ENCODE data around the gene ZNF462. TPM values are rescaled to one million over a fixed set of nuclear protein-coding genes. Genes with fewer than 3 reads are reported as not detected.

Gene ZNF462
- total RNA-seq, 2 experiments from 2014 or later, result 1.1 to 1.3 TPM

DNA sequence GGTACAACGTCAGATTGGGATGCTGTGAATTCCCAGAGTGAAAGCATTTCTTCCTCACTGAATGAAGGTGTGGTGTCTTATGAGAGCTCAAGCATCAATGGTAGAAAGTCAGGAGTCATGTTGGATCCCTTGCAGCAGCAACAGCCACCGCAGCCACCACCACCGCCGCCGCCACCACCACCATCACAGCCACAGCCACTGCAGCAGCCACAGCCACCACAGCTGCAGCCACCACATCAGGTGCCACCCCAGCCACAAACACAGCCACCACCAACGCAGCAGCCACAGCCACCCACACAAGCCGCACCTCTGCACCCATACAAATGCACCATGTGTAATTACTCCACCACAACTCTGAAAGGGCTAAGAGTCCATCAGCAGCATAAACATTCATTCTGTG lies 62.4 kb downstream of the ZNF462 start:
- no peak overlapping the region for H3K27ac Mint-ChIP-seq
- no peak overlapping the region for H3K4me3 Mint-ChIP-seq
- Histone ChIP-seq H3K4me1 (ENCODE audit: insufficient read depth, low read length) (no peaks in the 10 kb centered on the region), H3K27ac (ENCODE audit: low read depth in 1 of 2, low read length in 2 of 2) (no peak overlapping the region), H3K27me3 (ENCODE audit: control insufficient read depth in 1 of 2, insufficient read depth in 2 of 2, low read length in 2 of 2) (no peaks in the 10 kb centered on the region), H3K36me3 (ENCODE audit: insufficient read depth, low read length) (no peaks in the 10 kb centered on the region), H3K4me3 (ENCODE audit: low read length) (no peak overlapping the region), H3K9me3 (ENCODE audit: control insufficient read depth in 1 of 2, insufficient read depth in 1 of 2, low read length in 2 of 2) (peaks cover 0 to 34% of the 10 kb centered on the region in 2 experiments)
- no peak for ATAC-seq (ENCODE audit: poor library complexity)
- H3K9me3 Mint-ChIP-seq, result peaks cover 10% of the 10 kb centered on the region
- ChIA-PET POLR2A (no interaction called here), CTCF (no interaction called here)
- intact Hi-C loops (cut with DNase I, micrococcal nuclease), result no loop called here
- H3K27me3 Mint-ChIP-seq, result no peaks in the 10 kb centered on the region
- DNase-seq, result no peak
- H3K4me1 Mint-ChIP-seq (ENCODE audit: low read depth), result peaks cover 13% of the 10 kb centered on the region
- H3K36me3 Mint-ChIP-seq (ENCODE audit: low read depth), result no peaks in the 10 kb centered on the region
- TF ChIP-seq CTCF (IDR thresholded peaks at IDR 0.05), result no peak

GRCh38 chr9:106927916-106928315 lies 65.0 kb downstream of the ZNF462 start:
- Mint-ChIP-seq H3K27ac (no peak overlapping the region), H3K9me3 (peaks cover 10% of the 10 kb centered on the region), H3K27me3 (no peaks in the 10 kb centered on the region), H3K4me3 (no peak overlapping the region), H3K4me1 (ENCODE audit: low read depth) (no peaks in the 10 kb centered on the region), H3K36me3 (ENCODE audit: low read depth) (no peaks in the 10 kb centered on the region)
- peaks cover 0 to 38% of the 10 kb centered on the region in 2 experiments for H3K9me3 ChIP-seq (ENCODE audit: control insufficient read depth in 1 of 2, insufficient read depth in 1 of 2, low read length in 2 of 2)
- TF ChIP-seq CTCF (IDR thresholded peaks at IDR 0.05), result no peak
- H3K27ac ChIP-seq (ENCODE audit: low read depth in 1 of 2, low read length in 2 of 2), result no peak overlapping the region
- DNase-seq (no peak), ATAC-seq (ENCODE audit: poor library complexity) (no peak)
- H3K36me3 ChIP-seq (ENCODE audit: insufficient read depth, low read length), result no peaks in the 10 kb centered on the region
- POLR2A ChIA-PET, result no interaction called here
- H3K4me1 ChIP-seq (ENCODE audit: insufficient read depth, low read length), result no peaks in the 10 kb centered on the region
- CTCF ChIA-PET, result no interaction called here
- H3K4me3 ChIP-seq (ENCODE audit: low read length), result no peak overlapping the region
- no peaks in the 10 kb centered on the region for H3K27me3 ChIP-seq (ENCODE audit: control insufficient read depth in 1 of 2, insufficient read depth in 2 of 2, low read length in 2 of 2)
- intact Hi-C loops (cut with DNase I, micrococcal nuclease), result no loop called here

- no peak for ATAC-seq (ENCODE audit: poor library complexity)
- no peak for TF ChIP-seq CTCF (IDR thresholded peaks at IDR 0.05)
- Mint-ChIP-seq H3K9me3 (peaks cover 10% of the 10 kb centered on the region), H3K27me3 (no peaks in the 10 kb centered on the region), H3K36me3 (ENCODE audit: low read depth) (no peaks in the 10 kb centered on the region), H3K4me1 (ENCODE audit: low read depth) (no peaks in the 10 kb centered on the region), H3K4me3 (no peak overlapping the region), H3K27ac (no peak overlapping the region)
- no peak for DNase-seq
- Histone ChIP-seq H3K27me3 (ENCODE audit: control insufficient read depth in 1 of 2, insufficient read depth in 2 of 2, low read length in 2 of 2) (no peaks in the 10 kb centered on the region), H3K27ac (ENCODE audit: low read depth in 1 of 2, low read length in 2 of 2) (no peak overlapping the region), H3K9me3 (ENCODE audit: control insufficient read depth in 1 of 2, insufficient read depth in 1 of 2, low read length in 2 of 2) (peaks cover 0 to 38% of the 10 kb centered on the region in 2 experiments), H3K4me1 (ENCODE audit: insufficient read depth, low read length) (no peaks in the 10 kb centered on the region), H3K4me3 (ENCODE audit: low read length) (no peak overlapping the region), H3K36me3 (ENCODE audit: insufficient read depth, low read length) (no peaks in the 10 kb centered on the region)
- POLR2A ChIA-PET, result no interaction called here
- CTCF ChIA-PET, result no interaction called here
- intact Hi-C loops (cut with DNase I, micrococcal nuclease), result no loop called here
These were observed 65.4 kb downstream of the ZNF462 start for GRCh38 chr9:106928350-106928749.
